Measurements from ENCODE around the gene MED25.
A peak's percentile ranks its signal among the peaks of the same experiment; 100 is the strongest.

MED25 gene

DNA sequence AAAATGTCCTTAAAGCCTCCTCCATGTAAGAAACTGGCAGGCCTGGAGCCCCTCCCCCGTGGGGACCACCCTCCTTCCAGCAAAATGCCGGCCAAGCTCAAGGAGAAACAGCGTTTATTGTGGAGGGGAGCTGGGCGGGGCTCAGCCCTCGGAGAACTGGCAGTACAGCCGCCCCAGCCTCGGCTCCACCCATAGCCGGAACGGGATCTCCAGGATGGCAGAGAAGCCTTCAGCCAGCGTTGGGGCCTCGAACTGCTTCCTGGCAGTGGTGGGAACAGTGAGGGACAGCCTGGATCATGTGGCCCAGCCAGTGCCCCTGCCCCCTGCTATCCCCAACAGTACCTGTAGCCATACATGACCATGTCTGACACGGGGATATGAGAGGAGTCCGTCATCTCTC is 43.0 kb downstream of the MED25 start:
- DNase-seq: no peak

- DNase-seq: no peak
These were observed 43.7 kb downstream of the MED25 start for GRCh38 chr19:49861541-49862378.

GRCh38 chr19:49862391-49863253 is 44.5 kb downstream of the MED25 start:
- DNase-seq: no peak

DNA sequence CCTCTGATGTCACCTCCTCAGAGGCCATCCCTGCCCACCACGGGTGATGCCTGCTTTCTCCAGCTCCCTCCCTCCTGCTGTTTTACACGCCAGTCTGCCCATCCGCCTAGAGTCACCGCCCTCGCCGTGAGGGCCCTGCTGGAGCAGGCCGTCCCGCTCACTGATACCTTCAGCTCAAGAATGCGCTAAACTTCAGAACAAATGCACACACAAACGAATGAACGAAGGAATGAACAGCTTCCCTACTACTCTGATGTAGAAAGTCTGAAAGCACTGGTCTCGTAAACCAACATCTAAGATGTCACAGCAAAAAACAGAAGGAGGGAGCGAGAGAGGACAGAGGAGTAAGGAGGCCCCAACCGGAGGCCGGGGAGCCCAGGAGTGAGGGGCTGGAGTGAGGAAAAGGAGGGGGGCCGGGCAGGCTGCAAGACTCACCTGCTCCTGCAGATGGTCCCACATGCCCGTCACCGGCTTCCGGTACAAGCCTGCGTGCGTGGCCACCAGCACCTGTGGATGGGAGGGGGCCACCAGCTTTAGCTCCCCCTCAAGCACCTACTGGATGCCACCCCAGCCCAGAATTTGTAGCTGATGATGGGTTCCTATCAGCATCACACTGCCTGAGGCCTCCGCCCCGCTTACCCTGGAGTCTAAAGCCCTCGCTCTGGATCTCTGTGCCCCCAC is 45.3 kb downstream of the MED25 start:
- DNase-seq: no peak

DNA sequence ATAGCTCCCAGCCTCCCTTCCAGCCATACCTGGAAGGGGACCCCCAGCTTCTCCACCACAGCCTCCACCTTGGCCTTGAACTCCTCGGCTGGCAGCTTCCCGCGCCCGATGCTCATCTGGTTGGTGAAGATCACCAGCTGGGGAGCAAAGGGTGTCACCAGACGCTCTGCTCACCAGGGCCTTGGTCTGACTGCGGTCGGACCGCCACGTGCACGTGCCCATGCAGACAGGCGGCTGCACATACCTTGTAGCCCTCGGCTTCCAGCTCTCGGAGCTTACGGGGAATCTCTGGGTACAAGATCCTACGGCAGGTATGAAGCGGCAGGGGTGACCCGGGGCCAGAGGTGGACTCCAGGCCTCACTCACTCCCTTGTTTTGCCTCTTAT is 45.8 kb downstream of the MED25 start:
- DNase-seq: no peak

DNA sequence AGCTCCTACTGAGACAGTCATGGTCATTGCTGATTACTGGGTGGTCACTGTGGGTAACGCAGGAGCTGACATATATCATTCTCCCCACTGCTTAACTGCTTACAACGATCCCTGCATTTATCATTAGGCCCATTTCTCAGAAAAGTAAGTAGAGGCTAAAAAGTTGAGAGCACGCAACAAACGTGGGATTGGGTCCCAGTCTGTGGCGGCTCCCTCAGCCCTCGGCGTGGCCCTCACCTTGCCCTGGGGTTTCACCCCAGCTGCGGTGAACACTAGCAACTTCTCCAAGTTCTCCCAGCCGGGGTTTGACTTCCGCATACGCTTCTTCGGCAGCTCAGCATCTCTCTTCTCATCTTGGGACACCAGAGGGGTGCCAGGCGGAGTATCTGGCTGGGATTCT is 46.8 kb downstream of the MED25 start:
- no peak for DNase-seq

- DNase-seq: peak; percentile 84
These were observed 49.1 kb downstream of the MED25 start, which contains the start of gene PNKP for GRCh38 chr19:49866933-49867782. TSS of gene PNKP (minus strand) at chr19:49867576. CDS start at chr19:49867204, 372 bp downstream.

- no peak for DNase-seq
These were observed 51.0 kb downstream of the MED25 start for GRCh38 chr19:49869009-49869483.

DNA sequence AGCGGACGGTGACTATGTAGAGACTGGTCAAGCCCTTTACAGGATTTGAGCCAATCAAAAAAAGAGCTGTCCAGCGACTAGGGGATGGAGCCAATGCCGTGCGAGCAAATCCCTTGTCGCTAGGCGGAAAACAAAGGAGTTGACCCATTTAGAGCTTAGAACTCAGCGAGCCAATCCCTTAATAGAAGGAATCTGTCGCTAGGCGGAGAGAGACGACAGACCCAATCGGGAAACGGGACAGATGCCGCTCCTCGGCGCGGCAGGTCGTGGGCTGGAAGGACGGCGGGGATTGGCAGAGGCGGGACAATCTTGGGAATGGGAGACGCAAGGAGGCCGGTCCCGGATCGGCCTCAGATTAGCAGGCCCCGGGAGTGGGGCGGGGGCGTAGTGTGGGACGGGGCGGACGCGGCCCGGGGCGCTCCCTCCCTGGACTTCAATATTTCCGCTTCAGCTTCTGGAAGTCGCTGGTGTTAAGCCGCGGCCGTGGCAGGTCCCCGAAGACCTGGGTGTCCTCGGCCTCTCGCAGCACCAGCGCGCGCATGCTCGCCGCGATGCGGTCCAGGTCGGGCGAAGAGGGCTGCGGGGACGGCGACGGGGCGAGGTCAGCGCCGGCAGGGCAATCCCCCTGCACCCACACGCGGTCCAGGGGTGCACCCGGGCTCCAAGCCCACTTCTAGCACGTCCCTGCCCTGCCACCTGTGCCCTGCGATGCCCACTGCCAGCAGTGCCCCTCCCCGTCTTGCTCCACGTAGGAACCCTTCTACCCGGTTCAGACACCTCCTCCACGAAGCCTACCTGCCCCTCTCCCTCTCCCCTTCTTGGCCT is 51.6 kb downstream of the MED25 start:
- DNase-seq: peak; percentile 87

GRCh38 chr19:49870309-49870901 is 52.3 kb downstream of the MED25 start:
- DNase-seq: no peak

DNA sequence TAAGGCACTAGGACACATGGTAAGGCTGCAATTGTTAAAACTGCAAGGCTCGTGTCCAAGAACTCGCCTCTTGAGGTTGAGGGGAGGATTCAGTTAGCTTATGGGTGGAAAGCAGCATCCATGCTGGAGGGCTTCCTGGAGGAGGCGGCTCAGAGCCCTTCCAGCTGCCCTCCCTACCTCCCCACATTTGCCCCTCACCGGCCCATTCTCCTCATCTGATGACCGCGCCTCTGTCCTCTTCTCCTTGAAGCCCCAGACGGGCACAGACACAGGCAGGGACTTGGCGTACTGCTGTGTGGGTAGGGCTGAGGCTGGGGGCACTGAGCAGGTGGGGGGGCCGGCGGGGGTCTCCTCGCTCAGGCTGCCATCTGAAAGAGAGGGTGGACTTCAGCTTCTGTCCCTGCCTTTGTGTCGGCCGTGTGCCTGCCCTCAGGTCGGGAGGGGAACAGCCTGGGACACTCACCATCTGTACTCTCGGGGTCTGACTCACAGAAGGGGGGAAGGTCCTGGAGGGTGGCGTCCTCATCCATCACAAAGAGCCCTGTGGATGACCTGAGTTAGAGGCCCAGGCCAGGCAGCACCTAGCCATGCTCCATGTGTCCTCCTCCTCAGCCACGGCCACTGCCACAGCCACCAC is 53.4 kb downstream of the MED25 start:
- DNase-seq: no peak

DNA sequence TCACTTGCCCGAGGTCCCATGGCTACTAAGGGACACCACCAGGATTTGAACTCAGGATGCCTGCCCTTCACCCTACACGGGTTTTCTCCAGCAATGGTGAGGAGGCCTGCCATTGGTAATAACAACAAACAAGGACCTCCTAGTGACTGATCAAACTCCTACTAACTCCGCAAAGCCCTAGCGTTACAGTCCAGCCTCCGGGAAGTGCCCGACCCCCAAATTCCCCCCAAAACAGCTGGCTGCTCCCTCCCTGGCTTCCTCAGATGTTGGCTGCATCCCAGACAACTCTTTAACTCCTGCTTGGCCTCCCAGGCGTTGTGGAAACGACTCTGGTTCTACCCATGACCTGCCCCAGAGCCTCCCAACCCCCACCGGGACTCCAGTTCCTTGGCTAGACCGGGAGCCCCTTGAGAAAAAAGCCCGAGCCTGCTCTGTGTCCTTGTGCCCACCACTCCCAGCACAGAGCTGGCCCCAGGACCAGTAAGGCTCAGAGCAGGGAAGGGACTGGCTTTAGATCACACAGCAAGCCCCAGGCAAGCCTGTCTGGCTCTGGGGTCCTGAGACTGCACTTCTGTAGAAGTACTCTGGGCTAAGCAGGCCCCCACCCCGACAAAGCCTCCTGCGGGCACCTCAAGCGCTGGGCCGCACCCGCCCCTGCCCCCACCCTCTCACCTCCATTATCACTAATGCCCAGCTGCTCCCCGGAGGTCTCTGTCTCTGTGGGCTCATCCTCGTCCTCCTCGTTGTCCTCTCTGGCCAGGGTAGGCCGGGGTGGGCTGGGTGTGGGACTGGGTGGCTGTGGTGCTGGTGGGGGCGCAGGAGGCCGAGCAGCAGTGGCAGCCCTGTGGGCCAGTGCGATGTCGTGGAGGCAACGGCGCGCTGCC is 54.4 kb downstream of the MED25 start:
- no peak for DNase-seq

DNA sequence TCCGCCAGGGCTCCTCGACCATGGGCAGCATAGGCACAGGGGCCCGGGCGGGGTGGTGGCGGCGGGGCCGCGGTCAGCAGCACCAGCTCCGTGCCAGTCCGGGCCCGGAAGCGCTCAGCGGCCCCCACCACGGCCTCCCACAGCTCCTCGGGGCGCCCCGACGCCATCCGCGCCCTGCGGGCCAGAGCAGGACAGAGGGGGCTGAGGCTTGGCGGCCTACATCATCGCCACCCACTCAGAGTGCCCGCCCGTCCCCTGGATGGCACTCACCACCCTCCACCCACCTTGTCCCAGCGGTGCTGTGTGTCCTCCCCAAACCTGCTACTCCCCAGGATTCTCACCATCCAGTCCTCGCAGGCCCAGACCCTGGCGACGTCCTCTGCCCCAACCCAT is 55.0 kb downstream of the MED25 start:
- no peak for DNase-seq

GRCh38 chr19:49873834-49874233 is 55.7 kb downstream of the MED25 start:
- no peak for DNase-seq

DNA sequence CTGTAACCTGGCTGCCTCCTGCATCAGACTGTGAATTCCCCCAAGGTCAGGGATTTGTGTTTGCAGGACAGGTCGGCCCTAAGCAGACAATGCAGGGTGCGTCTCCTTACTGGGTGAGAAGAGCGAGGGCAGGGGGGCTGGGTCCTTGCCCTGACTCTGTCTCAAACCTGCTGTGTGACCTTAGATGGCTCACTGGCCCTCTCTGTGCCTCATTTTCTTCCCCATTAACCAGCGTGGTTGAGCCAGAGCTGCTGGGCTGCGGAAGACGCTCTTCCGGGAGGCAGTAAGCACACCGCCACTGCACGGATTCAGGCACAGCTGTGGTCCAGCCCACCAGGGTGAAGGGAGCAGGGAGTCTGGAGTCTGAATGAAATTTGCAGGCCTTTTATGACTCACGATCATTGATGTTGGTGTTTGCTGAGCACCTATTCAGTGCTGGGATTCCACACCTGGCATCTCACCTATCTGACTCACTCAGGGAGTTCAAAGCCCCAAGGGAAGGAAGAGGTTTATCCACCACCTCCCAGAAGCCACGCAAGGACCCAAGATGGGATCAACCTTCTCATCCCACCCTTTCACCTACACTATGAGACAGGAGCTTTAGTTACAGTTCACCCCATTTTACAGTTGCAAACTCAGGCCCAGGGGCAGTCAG is 56.5 kb downstream of the MED25 start:
- no peak for DNase-seq

GRCh38 chr19:49875177-49875576 is 57.1 kb downstream of the MED25 start:
- DNase-seq: no peak

DNA sequence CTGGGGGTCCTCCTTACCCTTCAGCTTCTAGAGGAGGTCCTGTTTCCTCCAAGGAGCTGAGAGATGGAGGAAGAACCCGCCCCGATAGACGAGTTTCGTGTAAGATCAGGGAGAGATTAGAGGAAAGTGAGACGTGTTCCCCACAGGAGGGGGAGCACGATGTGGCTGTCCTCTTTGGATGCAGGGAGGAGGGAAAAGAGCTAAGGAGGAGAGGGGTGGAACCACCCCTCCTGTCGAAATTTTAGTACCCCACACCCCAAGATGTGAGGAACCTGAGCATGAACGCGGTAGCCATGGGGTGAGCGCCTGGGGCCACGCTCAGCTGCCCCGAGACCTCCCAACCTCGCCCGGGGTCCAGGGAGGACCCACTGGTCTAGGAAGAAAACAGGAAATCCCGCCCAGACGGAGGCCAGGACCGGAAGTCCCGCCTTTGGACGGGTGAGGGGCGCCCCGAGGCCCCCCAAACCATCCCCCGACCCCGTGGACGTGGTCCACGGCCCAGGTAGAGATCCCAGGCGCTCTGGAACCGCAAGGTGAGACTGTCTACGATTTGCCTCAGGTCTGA is 57.9 kb downstream of the MED25 start:
- peak; percentile 57 for DNase-seq

GRCh38 chr19:49876422-49877019 is 58.4 kb downstream of the MED25 start:
- DNase-seq: peak; percentile 97

Data from activated gamma-delta T cell treated with Interleukin-2 at 50 U/mL for 16 hours (primary cell).